IMR-90 (cell line): ENCODE results near the gene CELA3B. TPM values are rescaled to one million over a fixed set of nuclear protein-coding genes. Genes with fewer than 3 reads are reported as not detected.

Experiments used
- ATAC-seq: fragments of 200-7000 bp; cut with Tn5 transposase; 2 replicates; pipeline ENCODE4 v1.9.1; 2020; ENCODE audit warnings: low read depth, mild to moderate bottlenecking, moderate library complexity
- BruUV-seq: library from RNA; stranded (reverse); fragments of 400-500 nt; replicated peaks from 2 replicates; lab custom pipeline; 2021; lab: Mats Ljungman, UMichigan
- CTCF ChIA-PET: fragments of 300-600 bp; formaldehyde crosslinking; extraction: SDS; loops from one replicate; lab custom pipeline; 2021; ENCODE audit warnings: antibody characterized with exemption; lab: Yijun Ruan, JAX
- POLR2A ChIA-PET: fragments of 300-600 bp; sonication (Branson Sonifier 250); formaldehyde crosslinking; loops from one replicate; lab custom pipeline; 2022; ENCODE audit warnings: antibody characterized with exemption; ENCODE audit not compliant: unreplicated experiment; lab: Charles Lee
- DNase-seq: peaks from one replicate; pipeline ENCODE4 v3.0.0; 2013
- H2AFZ ChIP-seq: replicated peaks from 2 replicates; pipeline ENCODE3; 2013; ENCODE audit warnings: low read length, mild to moderate bottlenecking; ENCODE audit not compliant: poor library complexity
- H2AK5ac ChIP-seq: 2 replicates; pipeline ENCODE4 v1.6.1; 2013; ENCODE audit warnings: low read depth, low read length, inconsistent platforms
- H2AK9ac ChIP-seq: replicated peaks from 2 replicates; pipeline ENCODE3; 2013; ENCODE audit warnings: mild to moderate bottlenecking, low read depth, low read length, moderate library complexity; ENCODE audit not compliant: poor library complexity
- H2BK120ac ChIP-seq: 2 replicates; pipeline ENCODE4 v1.6.1; 2013; ENCODE audit warnings: low read depth, low read length, inconsistent platforms
- H2BK15ac ChIP-seq: 3 replicates; pipeline ENCODE4 v1.6.1; 2013; ENCODE audit warnings: low read depth, low read length, inconsistent platforms
- H2BK20ac ChIP-seq: 2 replicates; pipeline ENCODE4 v1.6.1; 2013; ENCODE audit warnings: low read depth, mild to moderate bottlenecking, inconsistent platforms, low read length, moderate library complexity
- H2BK5ac ChIP-seq: 2 replicates; pipeline ENCODE4 v1.6.1; 2013; ENCODE audit warnings: mild to moderate bottlenecking, low read depth, low read length, inconsistent platforms; ENCODE audit not compliant: poor library complexity, severe bottlenecking
- H3K14ac ChIP-seq: replicated peaks from 2 replicates; pipeline ENCODE4 v1.6.1; 2013; ENCODE audit warnings: low read depth, low read length, inconsistent platforms
- H3K18ac ChIP-seq: 2 replicates; pipeline ENCODE4 v1.6.1; 2013; ENCODE audit warnings: low read depth, low read length, control low read depth
- H3K23ac ChIP-seq: 2 replicates; pipeline ENCODE4 v1.6.1; 2013; ENCODE audit warnings: low read depth, low read length, inconsistent platforms
- H3K27ac ChIP-seq: 2 replicates; pipeline ENCODE4 v1.5.1; 2013; ENCODE audit warnings: mild to moderate bottlenecking, control low read depth, low read length; ENCODE audit not compliant: insufficient read depth
- H3K27me3 ChIP-seq: 2 replicates; pipeline ENCODE4 v1.6.1; 2013; ENCODE audit warnings: low read length; ENCODE audit not compliant: control insufficient read depth, insufficient read depth
- H3K36me3 ChIP-seq: 2 replicates; pipeline ENCODE4 v1.6.1; 2013; ENCODE audit warnings: low read length, mixed read lengths; ENCODE audit not compliant: control insufficient read depth, insufficient read depth
- H3K4ac ChIP-seq: 2 replicates; pipeline ENCODE4 v1.6.1; 2013; ENCODE audit warnings: low read depth, low read length, inconsistent platforms
- H3K4me1 ChIP-seq: 2 replicates; pipeline ENCODE4 v1.6.1; 2013; ENCODE audit warnings: low read length, mixed read lengths; ENCODE audit not compliant: control insufficient read depth, insufficient read depth
- H3K4me2 ChIP-seq: 2 replicates; pipeline ENCODE4 v1.6.1; 2013; ENCODE audit warnings: low read depth, mild to moderate bottlenecking, control low read depth, low read length, moderate library complexity
- H3K4me3 ChIP-seq: 2 replicates; pipeline ENCODE4 v1.5.1; 2013; ENCODE audit warnings: low read depth, mild to moderate bottlenecking, control low read depth, low read length, moderate library complexity; ENCODE audit not compliant: insufficient read depth
- H3K56ac ChIP-seq: 2 replicates; pipeline ENCODE4 v1.6.1; 2013; ENCODE audit warnings: low read length, inconsistent platforms; ENCODE audit not compliant: insufficient read depth; ENCODE audit errors: extremely low read depth
- H3K79me1 ChIP-seq, 2 experiments: 2 replicates each; pipeline ENCODE4 v1.6.1; 2013; ENCODE audit warnings: low read length in 2 of 2, inconsistent platforms in 1 of 2, low read depth in 1 of 2
- H3K9ac ChIP-seq: 2 replicates; pipeline ENCODE4 v1.6.1; 2013; ENCODE audit warnings: low read depth, low read length, control low read depth
- H3K9me1 ChIP-seq: 2 replicates; pipeline ENCODE4 v1.6.1; 2013; ENCODE audit warnings: low read length, inconsistent platforms; ENCODE audit not compliant: insufficient read depth
- H3K9me3 ChIP-seq: 2 replicates; pipeline ENCODE4 v1.6.1; 2013; ENCODE audit warnings: low read length; ENCODE audit not compliant: control insufficient read depth, insufficient read depth
- H4K20me1 ChIP-seq: 2 replicates; pipeline ENCODE4 v1.6.1; 2013; ENCODE audit warnings: low read length, inconsistent platforms; ENCODE audit not compliant: insufficient read depth
- H4K5ac ChIP-seq: 2 replicates; pipeline ENCODE4 v1.6.1; 2013; ENCODE audit warnings: mild to moderate bottlenecking, low read depth, low read length, control low read depth
- H4K8ac ChIP-seq, 2 experiments: 2 replicates each; pipeline ENCODE4 v1.6.1; 2013; ENCODE audit warnings: low read depth in 2 of 2, low read length in 2 of 2, control low read depth in 1 of 2, inconsistent platforms in 1 of 2
- H4K91ac ChIP-seq: 2 replicates; pipeline ENCODE4 v1.6.1; 2013; ENCODE audit warnings: low read depth, low read length, inconsistent platforms; ENCODE audit not compliant: insufficient read depth
- BHLHE40 ChIP-seq: fragments of 150-350 bp; IDR thresholded peaks from 2 replicates; pipeline ENCODE4 v1.6.1; 2016; ENCODE audit warnings: mild to moderate bottlenecking, low read depth, low read length
- CEBPB ChIP-seq: IDR thresholded peaks from 2 replicates; pipeline ENCODE4 v1.6.1; 2012; ENCODE audit warnings: low read depth, low read length, improper control_type of control experiment
- ELK1 ChIP-seq: fragments of 150-350 bp; IDR thresholded peaks from 2 replicates; pipeline ENCODE4 v1.6.1; 2016; ENCODE audit warnings: low read depth, mild to moderate bottlenecking, low read length, moderate library complexity, borderline replicate concordance
- FOS ChIP-seq: fragments of 150-350 bp; IDR thresholded peaks from 2 replicates; pipeline ENCODE4 v1.6.1; 2016; ENCODE audit warnings: low read depth, low read length
- MAFK ChIP-seq: IDR thresholded peaks from 2 replicates; pipeline ENCODE4 v1.6.1; 2012; ENCODE audit warnings: low read depth, low read length, improper control_type of control experiment
- MAZ ChIP-seq: IDR thresholded peaks from 2 replicates; pipeline ENCODE4 v1.6.1; 2012; ENCODE audit warnings: low read depth, mild to moderate bottlenecking, low read length, improper control_type of control experiment, moderate library complexity, borderline replicate concordance
- POLR2A ChIP-seq: IDR thresholded peaks from 2 replicates; pipeline ENCODE4 v1.6.1; 2012; ENCODE audit warnings: mild to moderate bottlenecking, low read depth, low read length
- RAD21 ChIP-seq: IDR thresholded peaks from 2 replicates; pipeline ENCODE4 v1.6.1; 2012; ENCODE audit warnings: low read length, improper control_type of control experiment
- RCOR1 ChIP-seq: IDR thresholded peaks from 2 replicates; pipeline ENCODE4 v1.6.1; 2012; ENCODE audit warnings: mild to moderate bottlenecking, low read length, improper control_type of control experiment; ENCODE audit not compliant: insufficient replicate concordance
- SMC3 ChIP-seq: fragments of 150-350 bp; IDR thresholded peaks from 2 replicates; pipeline ENCODE4 v1.6.1; 2016; ENCODE audit warnings: low read depth, mild to moderate bottlenecking, antibody characterized with exemption, low read length, moderate library complexity
- USF2 ChIP-seq: fragments of 150-350 bp; IDR thresholded peaks from 2 replicates; pipeline ENCODE4 v1.6.1; 2017; ENCODE audit warnings: mild to moderate bottlenecking, antibody characterized with exemption, low read length, low read depth
- WGBS, 2 experiments: methylation state at CpG; one replicate each; pipeline versions ENCODE4 v1.1.5 to v1.1.7; 2013; ENCODE audit warnings: missing lambda C conversion rate in 2 of 2; ENCODE audit not compliant: insufficient read length in 1 of 2; ENCODE audit errors: extremely low coverage in 2 of 2; 5-methylcytosine and 5-hydroxymethylcytosine counted together
- dilution Hi-C: fragments of 300-500 bp; cut with HindIII; formaldehyde crosslinking; loops from one replicate; pipeline ENCODE4 v1.14.3; 2018; ENCODE audit warnings: low sequenced_read_pairs; ENCODE audit not compliant: unreplicated experiment
- in situ Hi-C: fragments of 300-500 bp; cut with MboI; formaldehyde crosslinking; loops from 3 replicates; pipeline ENCODE4 v1.14.3; 2019; ENCODE audit warnings: low sequenced_read_pairs, inconsistent platforms, mixed read lengths
- intact Hi-C: fragments of 100-400 bp; cut with micrococcal nuclease; formaldehyde crosslinking; loops from 2 replicates; pipeline ENCODE4 v1.10.0; 2022
- polyA plus RNA-seq, 3 experiments: library from polyadenylated mRNA; depleted of rRNA; stranded (reverse); fragments of >200 nt; gene quantifications; 2 replicates each; pipeline ENCODE4 v1.2.3, GENCODE V29; 2012; ENCODE audit warnings: low replicate concordance in 1 of 3
- total RNA-seq: library from RNA; depleted of rRNA; stranded (reverse); fragments of >200 nt; gene quantifications from 2 replicates; pipeline ENCODE4 v1.2.3, GENCODE V29; 2012

CELA3B gene
- total and polyA plus RNA-seq, 2 of the 4 experiments (the other 2 are of a cell fraction): not detected

GRCh38 chr1:21935891-21936365 lies 40.9 kb upstream of the CELA3B start:
- peak overlapping the region; percentile 75 to 84 for H4K8ac ChIP-seq
- H4K20me1 ChIP-seq: 0 out of 2 replicates have a peak, but pooled peaks cover 3% of the 10 kb centered on the region
- POLR2A ChIA-PET: interaction anchor here (1.0 kb wide), 1 partner anchor 16 kb away, joined by 5 read pairs; no protein-coding TSS in a partner anchor
- peak overlapping the region; percentile 65 for H3K4me3 ChIP-seq
- peak overlapping the region; percentile 63 for H4K91ac ChIP-seq
- peak overlapping the region; percentile 37 for H2BK20ac ChIP-seq
- H2AK5ac ChIP-seq: peak overlapping the region; percentile 92
- peaks cover 47% of the 10 kb centered on the region for H3K4me1 ChIP-seq
- intact Hi-C loops: loop anchor here (5.0 to 10.0 kb wide), 2 partner anchors 69 to 151 kb away; partner anchors contain the start of gene USP48
- H3K9me3 ChIP-seq: no peaks in the 10 kb centered on the region
- CTCF ChIA-PET: no interaction called here
- peak overlapping the region; percentile 95 for H3K4ac ChIP-seq
- ATAC-seq: no peak
- H4K5ac ChIP-seq: peak overlapping the region; percentile 26
- peak overlapping the region; percentile 99 for H3K14ac ChIP-seq
- peak overlapping the region; percentile 92; the same call in 1 of the 2 replicates for H3K56ac ChIP-seq
- peaks cover 26 to 52% of the 10 kb centered on the region in 2 experiments for H3K79me1 ChIP-seq
- H3K27me3 ChIP-seq: no peaks in the 10 kb centered on the region
- H2BK15ac ChIP-seq: peak overlapping the region; percentile 84; the same call in 2 of the 3 replicates
- no peak for TF ChIP-seq BHLHE40
- no peak for TF ChIP-seq CEBPB
- no peak for TF ChIP-seq MAZ
- no peak for TF ChIP-seq USF2
- TF ChIP-seq ELK1: no peak
- TF ChIP-seq POLR2A: no peak
- TF ChIP-seq FOS: no peak
- TF ChIP-seq RCOR1: no peak
- no peak for TF ChIP-seq SMC3
- TF ChIP-seq RAD21: no peak
- no peak for TF ChIP-seq MAFK
- H2AK9ac ChIP-seq: peak overlapping the region; percentile 99
- no peak overlapping the region; the same call in 1 of the 2 replicates for H3K18ac ChIP-seq
- H2BK120ac ChIP-seq: peak overlapping the region; percentile 78
- H3K23ac ChIP-seq: peak overlapping the region; percentile 96
- peak overlapping the region; percentile 84 for H3K27ac ChIP-seq
- WGBS, 2 experiments: 40% methylated on average over 1 of the region's 8 CpGs; no CpG with 5 or more reads in 1 of the 2 experiments
- H3K4me2 ChIP-seq: peak overlapping the region; percentile 96
- no TSS peak for BruUV-seq
- DNase-seq: no peak
- H2BK5ac ChIP-seq: peak overlapping the region; percentile 84
- H3K9me1 ChIP-seq: peaks cover 41% of the 10 kb centered on the region
- in situ Hi-C loops: no loop called here
- H3K36me3 ChIP-seq: no peaks in the 10 kb centered on the region
- H2AFZ ChIP-seq: peak overlapping the region; percentile 68
- peak overlapping the region; percentile 93 for H3K9ac ChIP-seq
- dilution Hi-C loops: no loop called here
